ENCODE measurements around the gene ZER1. TPM values are rescaled to one million over a fixed set of nuclear protein-coding genes. Genes with fewer than 3 reads are reported as not detected.
"Not testable (repeated sequence)": the region's sequence is repeated elsewhere in the genome, so short reads cannot be mapped to it uniquely, and the experiment has no call there.

ZER1 gene
- total RNA-seq, 1 donor from 2014 or later: 8.7 TPM

GRCh38 chr9:128704356-128704670, 67.4 kb downstream of the ZER1 start:
- FAIRE-seq (no peak), DNase-seq (ENCODE audit: low read depth) (no peak)
- Histone ChIP-seq H3K27me3 (ENCODE audit: control insufficient read depth, insufficient read depth, low read length) (no peaks in the 10 kb centered on the region), H3K36me3 (ENCODE audit: control insufficient read depth, insufficient read depth, low read length) (no peaks in the 10 kb centered on the region), H3K4me3 (ENCODE audit: low read depth, low read length) (no peak overlapping the region)
- TF ChIP-seq CTCF (IDR thresholded peaks at IDR 0.05; ENCODE audit: insufficient read depth, low read length, severe bottlenecking): no peak

GRCh38 chr9:128703616-128704355, 67.9 kb downstream of the ZER1 start:
- no peaks in the 10 kb centered on the region for H3K27me3 ChIP-seq (ENCODE audit: control insufficient read depth, insufficient read depth, low read length)
- DNase-seq (ENCODE audit: low read depth) (no peak), FAIRE-seq (no peak)
- H3K36me3 ChIP-seq (ENCODE audit: control insufficient read depth, insufficient read depth, low read length): no peaks in the 10 kb centered on the region
- no peak overlapping the region for H3K4me3 ChIP-seq (ENCODE audit: low read depth, low read length)
- TF ChIP-seq CTCF (IDR thresholded peaks at IDR 0.05; ENCODE audit: insufficient read depth, low read length, severe bottlenecking): no peak

GRCh38 chr9:128702949-128703615, 68.6 kb downstream of the ZER1 start:
- FAIRE-seq: no peak
- no peak for DNase-seq (ENCODE audit: low read depth)
- H3K27me3 ChIP-seq (ENCODE audit: control insufficient read depth, insufficient read depth, low read length): no peaks in the 10 kb centered on the region
- peak overlapping the region; percentile 52 for H3K4me3 ChIP-seq (ENCODE audit: low read depth, low read length)
- no peaks in the 10 kb centered on the region for H3K36me3 ChIP-seq (ENCODE audit: control insufficient read depth, insufficient read depth, low read length)
- no peak for TF ChIP-seq CTCF (IDR thresholded peaks at IDR 0.05; ENCODE audit: insufficient read depth, low read length, severe bottlenecking)

GRCh38 chr9:128702445-128702948, 69.2 kb downstream of the ZER1 start, which contains the start of gene PKN3:
TSS of gene PKN3 (plus strand) at chr9:128702503. CDS start at chr9:128702916, 413 bp downstream.
- no peaks in the 10 kb centered on the region for H3K36me3 ChIP-seq (ENCODE audit: control insufficient read depth, insufficient read depth, low read length)
- no peak for FAIRE-seq
- peak; percentile 46 for DNase-seq (ENCODE audit: low read depth)
- H3K4me3 ChIP-seq (ENCODE audit: low read depth, low read length): peak within 1 kb of the TSS; percentile 52
- no peaks in the 10 kb centered on the region for H3K27me3 ChIP-seq (ENCODE audit: control insufficient read depth, insufficient read depth, low read length)
- peak; percentile 89 for TF ChIP-seq CTCF (IDR thresholded peaks at IDR 0.05; ENCODE audit: insufficient read depth, low read length, severe bottlenecking)

- no peak for TF ChIP-seq CTCF (IDR thresholded peaks at IDR 0.05; ENCODE audit: insufficient read depth, low read length, severe bottlenecking)
- Histone ChIP-seq H3K36me3 (ENCODE audit: control insufficient read depth, insufficient read depth, low read length) (no peaks in the 10 kb centered on the region), H3K27me3 (ENCODE audit: control insufficient read depth, insufficient read depth, low read length) (no peaks in the 10 kb centered on the region), H3K4me3 (ENCODE audit: low read depth, low read length) (no peak overlapping the region)
- DNase-seq (ENCODE audit: low read depth) (no peak), FAIRE-seq (no peak)
Measured at GRCh38 chr9:128701227-128701854, 70.4 kb downstream of the ZER1 start.

GRCh38 chr9:128699096-128699795, 72.5 kb downstream of the ZER1 start:
- H3K27me3 ChIP-seq (ENCODE audit: control insufficient read depth, insufficient read depth, low read length); FAIRE-seq; H3K4me3 ChIP-seq (ENCODE audit: low read depth, low read length); H3K36me3 ChIP-seq (ENCODE audit: control insufficient read depth, insufficient read depth, low read length); DNase-seq (ENCODE audit: low read depth): not testable (repeated sequence)

Measured in bronchial epithelial cell (primary cell).